ENCODE data around the gene CNTNAP2. TPM values are rescaled to one million over a fixed set of nuclear protein-coding genes. Genes with fewer than 3 reads are reported as not detected.

The CNTNAP2 gene
- total and polyA plus RNA-seq, 9 donors, result 0.24 to 7.0 (median 1.5) TPM

- DNase-seq, result no peak
- intact Hi-C loops (cut with DNase I), result no loop called here
- TF ChIP-seq CTCF (IDR thresholded peaks at IDR 0.05), result no peak
- no peak for TF ChIP-seq EP300 (IDR thresholded peaks at IDR 0.05)
- TF ChIP-seq POLR2A (IDR thresholded peaks at IDR 0.05), result no peak
- no peaks in the 10 kb centered on the region for H3K27me3 ChIP-seq
- H3K27ac ChIP-seq, result no peak overlapping the region
- WGBS, 3 donors, result 8 to 13% (median 10%) methylated on average over 7 of the region's 7 CpGs
- no peaks in the 10 kb centered on the region for H3K4me1 ChIP-seq (ENCODE audit: insufficient read depth)
- no peak overlapping the region for H3K4me3 ChIP-seq
- no peaks in the 10 kb centered on the region for H3K36me3 ChIP-seq
- H3K9me3 ChIP-seq, result no peaks in the 10 kb centered on the region
Measured at GRCh38 chr7:148374396-148375259, 2258.0 kb downstream of the CNTNAP2 start.

- H3K9me3 ChIP-seq, result no peaks in the 10 kb centered on the region
- no peak for TF ChIP-seq CTCF (IDR thresholded peaks at IDR 0.05)
- no peak for TF ChIP-seq POLR2A (IDR thresholded peaks at IDR 0.05)
- no peak for TF ChIP-seq EP300 (IDR thresholded peaks at IDR 0.05)
- no peaks in the 10 kb centered on the region for H3K36me3 ChIP-seq
- intact Hi-C loops (cut with DNase I), result no loop called here
- no peak overlapping the region for H3K4me3 ChIP-seq
- no peak for DNase-seq
- no peaks in the 10 kb centered on the region for H3K27me3 ChIP-seq
- no peak overlapping the region for H3K27ac ChIP-seq
- 75 to 81% (median 77%) methylated on average over 9 of the region's 9 CpGs for WGBS, 3 donors
- H3K4me1 ChIP-seq (ENCODE audit: insufficient read depth), result no peaks in the 10 kb centered on the region
Measured at GRCh38 chr7:148379677-148380076, 2263.1 kb downstream of the CNTNAP2 start.

- Histone ChIP-seq H3K27me3 (no peaks in the 10 kb centered on the region), H3K4me3 (no peak overlapping the region), H3K4me1 (ENCODE audit: insufficient read depth) (no peaks in the 10 kb centered on the region), H3K9me3 (no peaks in the 10 kb centered on the region), H3K27ac (no peak overlapping the region), H3K36me3 (no peaks in the 10 kb centered on the region)
- DNase-seq, result no peak
- intact Hi-C loops (cut with DNase I), result no loop called here
- TF ChIP-seq POLR2A (IDR thresholded peaks at IDR 0.05) (no peak), EP300 (IDR thresholded peaks at IDR 0.05) (no peak), CTCF (IDR thresholded peaks at IDR 0.05) (no peak)
- WGBS, 3 donors, result 79 to 84% (median 80%) methylated on average over 13 of the region's 13 CpGs
Measured at GRCh38 chr7:148380596-148381419, 2264.2 kb downstream of the CNTNAP2 start.

DNA sequence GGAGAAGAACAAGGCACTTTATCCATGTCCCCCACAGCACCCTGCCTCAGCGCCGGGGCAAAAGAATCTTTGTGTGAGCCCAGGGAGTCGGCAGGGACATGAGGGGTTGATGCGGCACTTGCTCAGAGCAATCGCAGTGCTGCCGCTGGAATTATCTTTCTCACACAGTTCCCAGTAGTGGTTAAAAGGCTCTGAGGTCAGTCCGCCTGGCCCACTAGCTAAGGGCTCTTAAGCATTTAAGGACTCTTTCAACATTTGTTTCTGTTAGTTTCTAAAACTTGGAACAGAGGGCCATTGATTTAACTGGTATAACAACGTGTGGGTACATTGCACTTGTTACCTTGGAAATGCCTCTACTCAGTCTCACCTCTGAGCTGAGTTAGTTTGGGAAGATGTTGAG lies 2266.0 kb downstream of the CNTNAP2 start:
- Histone ChIP-seq H3K4me3 (no peak overlapping the region), H3K27me3 (no peaks in the 10 kb centered on the region), H3K9me3 (no peaks in the 10 kb centered on the region), H3K36me3 (no peaks in the 10 kb centered on the region), H3K27ac (no peak overlapping the region), H3K4me1 (ENCODE audit: insufficient read depth) (no peaks in the 10 kb centered on the region)
- TF ChIP-seq POLR2A (IDR thresholded peaks at IDR 0.05) (no peak), EP300 (IDR thresholded peaks at IDR 0.05) (no peak), CTCF (IDR thresholded peaks at IDR 0.05) (no peak)
- no peak for DNase-seq
- intact Hi-C loops (cut with DNase I), result no loop called here
- 78 to 80% (median 80%) methylated on average over 8 of the region's 8 CpGs for WGBS, 3 donors
